ENCODE data around the gene RPL39L.

Gene RPL39L

GRCh38 chr3:187093320-187093719 lies 46.0 kb downstream of the RPL39L start:
- no peak for DNase-seq (ENCODE audit: low spot score)

GRCh38 chr3:187088701-187089100 lies 50.6 kb downstream of the RPL39L start:
- no peak for DNase-seq (ENCODE audit: low spot score)

GRCh38 chr3:187086831-187087230 lies 52.5 kb downstream of the RPL39L start:
- no peak for DNase-seq (ENCODE audit: low spot score)

- DNase-seq (ENCODE audit: low spot score), result no peak
Measured at GRCh38 chr3:187085933-187086332, 53.4 kb downstream of the RPL39L start.

GRCh38 chr3:187085021-187085666 lies 54.2 kb downstream of the RPL39L start:
- no peak for DNase-seq (ENCODE audit: low spot score)

GRCh38 chr3:187084580-187084979 lies 54.7 kb downstream of the RPL39L start:
- no peak for DNase-seq (ENCODE audit: low spot score)

GRCh38 chr3:187084126-187084525 lies 55.2 kb downstream of the RPL39L start:
- DNase-seq (ENCODE audit: low spot score), result peak; percentile 42

GRCh38 chr3:187082758-187083375 lies 56.4 kb downstream of the RPL39L start:
- DNase-seq (ENCODE audit: low spot score), result no peak

GRCh38 chr3:187080799-187081450 lies 58.4 kb downstream of the RPL39L start:
- no peak for DNase-seq (ENCODE audit: low spot score)

- no peak for DNase-seq (ENCODE audit: low spot score)
Measured at GRCh38 chr3:187079090-187080022, 59.9 kb downstream of the RPL39L start.

GRCh38 chr3:187077537-187077936 lies 61.8 kb downstream of the RPL39L start:
- no peak for DNase-seq (ENCODE audit: low spot score)

- DNase-seq (ENCODE audit: low spot score), result no peak
Measured at GRCh38 chr3:187077085-187077484, 62.2 kb downstream of the RPL39L start.

- DNase-seq (ENCODE audit: low spot score), result no peak
Measured at GRCh38 chr3:187076297-187076696, 63.0 kb downstream of the RPL39L start.

GRCh38 chr3:187074846-187075245 lies 64.5 kb downstream of the RPL39L start:
- DNase-seq (ENCODE audit: low spot score), result no peak

GRCh38 chr3:187073581-187074098 lies 65.7 kb downstream of the RPL39L start:
- no peak for DNase-seq (ENCODE audit: low spot score)

GRCh38 chr3:187072511-187072910 lies 66.8 kb downstream of the RPL39L start:
- no peak for DNase-seq (ENCODE audit: low spot score)

GRCh38 chr3:187072102-187072501 lies 67.2 kb downstream of the RPL39L start:
- DNase-seq (ENCODE audit: low spot score), result no peak

Measured in SW480 (cell line).